Erythroblast (primary cell): Measurements from ENCODE around the gene IRX5.

Source experiments
- GATA1 ChIP-seq: IDR thresholded peaks from 2 replicates; pipeline ENCODE4 v1.6.1; 2011; ENCODE audit warnings: low read depth, mild to moderate bottlenecking, control low read depth, low read length, moderate library complexity
- POLR2A ChIP-seq: IDR thresholded peaks from 2 replicates; pipeline ENCODE4 v1.6.1; 2011; ENCODE audit warnings: mild to moderate bottlenecking, low read length

DNA sequence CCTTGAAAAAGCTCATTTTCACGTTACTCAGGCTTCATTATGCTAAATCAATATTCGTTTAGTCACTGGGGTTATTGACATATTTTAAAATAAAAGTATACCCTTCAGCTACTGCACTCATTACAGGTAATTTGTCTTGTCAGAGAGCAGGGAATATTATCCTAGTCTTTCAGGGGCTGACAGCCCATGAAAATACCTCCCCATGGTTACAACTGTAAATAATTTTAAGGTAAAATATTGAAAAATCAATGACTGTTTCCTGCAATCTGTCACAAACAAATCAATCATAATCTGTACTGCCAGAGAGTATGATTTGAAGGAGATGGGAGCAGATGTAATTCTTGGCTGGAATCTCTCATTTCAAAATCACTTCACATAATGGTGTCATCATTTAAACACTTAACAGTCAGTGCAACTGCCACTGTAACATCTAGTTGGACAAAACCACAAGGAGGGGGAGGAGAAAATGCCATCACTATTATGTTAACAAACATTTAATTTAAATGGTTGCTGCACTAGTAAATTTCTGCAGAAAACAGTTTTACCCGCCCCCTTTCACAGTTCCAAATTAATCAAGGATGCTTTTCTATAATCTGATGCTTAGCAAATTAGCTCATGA is 9.3 kb upstream of the IRX5 start:
- no peak for TF ChIP-seq POLR2A
- TF ChIP-seq GATA1 = no peak
